ENCODE data around the gene RARA. TPM values are rescaled to one million over a fixed set of nuclear protein-coding genes. Genes with fewer than 3 reads are reported as not detected.

The RARA gene
- total and polyA plus RNA-seq, 2 of the 4 experiments (the other 2 are of a cell fraction) = 9.0 to 12.7 TPM

- WGBS, 2 experiments (ENCODE audit: extremely low coverage in 2 of 2, insufficient read length in 1 of 2) = 100% methylated on average over 1 of the region's 2 CpGs; no CpG with 5 or more reads in 1 of the 2 experiments
- intact Hi-C loops (cut with micrococcal nuclease) = no loop called here
- Histone ChIP-seq H3K9me1 (ENCODE audit: insufficient read depth, low read length) (peaks cover 8% of the 10 kb centered on the region; the same call in 1 of the 2 replicates), H3K4me1 (ENCODE audit: control insufficient read depth, insufficient read depth, low read length) (no peaks in the 10 kb centered on the region), H2AFZ (replicated peaks; ENCODE audit: low read length, poor library complexity) (no peak overlapping the region), H3K27ac (ENCODE audit: insufficient read depth, low read length) (no peak overlapping the region), H4K91ac (ENCODE audit: insufficient read depth, low read depth, low read length) (no peak overlapping the region), H3K36me3 (ENCODE audit: control insufficient read depth, insufficient read depth, low read length) (peaks cover 50% of the 10 kb centered on the region), H4K5ac (ENCODE audit: low read depth, low read length) (no peak overlapping the region), H3K4me3 (ENCODE audit: insufficient read depth, low read depth, low read length) (no peak overlapping the region), H4K8ac (ENCODE audit: low read depth in 2 of 2, low read length in 2 of 2) (no peak overlapping the region), H3K18ac (ENCODE audit: low read depth, low read length) (no peak overlapping the region), H2AK5ac (ENCODE audit: low read depth, low read length) (no peak overlapping the region), H2BK15ac (ENCODE audit: low read depth, low read length) (no peak overlapping the region), H4K20me1 (ENCODE audit: insufficient read depth, low read length) (no peaks in the 10 kb centered on the region), H3K79me1 (ENCODE audit: low read depth in 1 of 2, low read length in 2 of 2) (peaks cover 11 to 33% of the 10 kb centered on the region in 2 experiments; a peak in 3 of 4 replicates), H3K4me2 (ENCODE audit: low read depth, low read length) (no peak overlapping the region), H3K14ac (replicated peaks; ENCODE audit: low read depth, low read length) (no peak overlapping the region), H2BK20ac (ENCODE audit: low read depth, low read length) (no peak overlapping the region), H3K27me3 (ENCODE audit: control insufficient read depth, insufficient read depth, low read length) (no peaks in the 10 kb centered on the region), H2BK120ac (ENCODE audit: low read depth, low read length) (no peak overlapping the region), H2BK5ac (ENCODE audit: low read depth, low read length, poor library complexity, severe bottlenecking) (no peak overlapping the region), H3K4ac (ENCODE audit: low read depth, low read length) (no peak overlapping the region), H3K9ac (ENCODE audit: low read depth, low read length) (no peak overlapping the region), H3K56ac (ENCODE audit: extremely low read depth, insufficient read depth, low read length) (no peak overlapping the region), H3K9me3 (ENCODE audit: control insufficient read depth, insufficient read depth, low read length) (no peaks in the 10 kb centered on the region), H3K23ac (ENCODE audit: low read depth, low read length) (no peak overlapping the region), H2AK9ac (replicated peaks; ENCODE audit: low read depth, low read length, poor library complexity) (no peak overlapping the region)
- in situ Hi-C loops (cut with MboI; ENCODE audit: low sequenced_read_pairs) = no loop called here
- no TSS peak for BruUV-seq (replicated peaks)
- no peak for ATAC-seq (ENCODE audit: low read depth)
- no peak for TF ChIP-seq MAFK (IDR thresholded peaks at IDR 0.05; ENCODE audit: low read depth, low read length)
- no peak for TF ChIP-seq ELK1 (IDR thresholded peaks at IDR 0.05; ENCODE audit: borderline replicate concordance, low read depth, low read length)
- no peak for TF ChIP-seq CEBPB (IDR thresholded peaks at IDR 0.05; ENCODE audit: low read depth, low read length)
- no peak for TF ChIP-seq MXI1 (IDR thresholded peaks at IDR 0.05; ENCODE audit: borderline replicate concordance, low read depth, low read length)
- no peak for TF ChIP-seq RCOR1 (IDR thresholded peaks at IDR 0.05; ENCODE audit: insufficient replicate concordance, low read length)
- no peak for TF ChIP-seq RFX5 (IDR thresholded peaks at IDR 0.05; ENCODE audit: low read depth, low read length)
- TF ChIP-seq CTCF (conservative IDR thresholded peaks at IDR 0.05; ENCODE audit: low read depth, low read length) = no peak
- TF ChIP-seq POLR2A (IDR thresholded peaks at IDR 0.05; ENCODE audit: low read depth, low read length) = no peak
- no peak for TF ChIP-seq NFE2L2 (IDR thresholded peaks at IDR 0.05; ENCODE audit: low read depth, low read length)
- TF ChIP-seq SMC3 (IDR thresholded peaks at IDR 0.05; ENCODE audit: low read depth, low read length) = no peak
- no peak for TF ChIP-seq BHLHE40 (IDR thresholded peaks at IDR 0.05; ENCODE audit: low read depth, low read length)
- TF ChIP-seq CHD1 (IDR thresholded peaks at IDR 0.05; ENCODE audit: low read depth, low read length) = no peak
- TF ChIP-seq USF2 (IDR thresholded peaks at IDR 0.05; ENCODE audit: low read depth, low read length) = no peak
- TF ChIP-seq RAD21 (IDR thresholded peaks at IDR 0.05; ENCODE audit: low read length) = no peak
- no peak for TF ChIP-seq FOS (IDR thresholded peaks at IDR 0.05; ENCODE audit: low read depth, low read length)
- TF ChIP-seq MAZ (IDR thresholded peaks at IDR 0.05; ENCODE audit: borderline replicate concordance, low read depth, low read length) = no peak
- POLR2A ChIA-PET (ENCODE audit: unreplicated experiment) = no interaction called here
- CTCF ChIA-PET = interaction anchor here (0.6 kb wide), 1 partner anchor 8 kb away, joined by 5 read pairs; no protein-coding TSS in a partner anchor
- dilution Hi-C loops (cut with HindIII; ENCODE audit: low sequenced_read_pairs, unreplicated experiment) = no loop called here
- DNase-seq = peak; percentile 26
Observed at GRCh38 chr17:40268141-40268712, 40.8 kb upstream of the RARA start.

Measured in IMR-90 (cell line).